ENCODE measurements around the gene GMPR. TPM values are rescaled to one million over a fixed set of nuclear protein-coding genes. Genes with fewer than 3 reads are reported as not detected.

Gene GMPR
- total and polyA plus RNA-seq, 8 donors, result 9.8 to 46.3 (median 26.9) TPM

- H3K4me3 ChIP-seq, result no peak overlapping the region
- no peak for TF ChIP-seq POLR2AphosphoS5 (IDR thresholded peaks at IDR 0.05)
- intact Hi-C loops (cut with DNase I; ENCODE audit: low total_unique reads), result no loop called here
- H3K27me3 ChIP-seq, result no peaks in the 10 kb centered on the region
- no peaks in the 10 kb centered on the region for H3K9me3 ChIP-seq
- 91 to 99% (median 98%) methylated on average over 8 to 22 of the region's 22 CpGs for WGBS, 5 donors
- H3K27ac ChIP-seq, result no peak overlapping the region
- DNase-seq, result no peak
- H3K4me1 ChIP-seq, result peaks cover 2 to 32% (median 16%) of the 10 kb centered on the region in 4 donors
- H3K36me3 ChIP-seq, result peaks cover 19 to 32% (median 28%) of the 10 kb centered on the region in 4 donors
These were observed 88.1 kb downstream of the GMPR start for GRCh38 chr6:16326531-16326930.

GRCh38 chr6:16326971-16327776 is 88.8 kb downstream of the GMPR start:
- Histone ChIP-seq H3K4me1 (peaks cover 7 to 32% (median 19%) of the 10 kb centered on the region in 4 donors), H3K4me3 (no peak overlapping the region), H3K27ac (no peak overlapping the region), H3K27me3 (no peaks in the 10 kb centered on the region), H3K36me3 (peaks cover 19 to 32% (median 26%) of the 10 kb centered on the region in 4 donors), H3K9me3 (no peaks in the 10 kb centered on the region)
- TF ChIP-seq POLR2A (IDR thresholded peaks at IDR 0.05) (no peak), EP300 (IDR thresholded peaks at IDR 0.05) (no peak), POLR2AphosphoS5 (IDR thresholded peaks at IDR 0.05) (no peak), CTCF (IDR thresholded peaks at IDR 0.05) (no peak)
- WGBS, 5 donors, result 94 to 97% (median 96%) methylated on average over 17 to 43 of the region's 43 CpGs
- no peak for DNase-seq
- intact Hi-C loops (cut with DNase I; ENCODE audit: low total_unique reads), result no loop called here

GRCh38 chr6:16327777-16328325 is 89.5 kb downstream of the GMPR start:
- Histone ChIP-seq H3K27ac (no peak overlapping the region), H3K4me1 (peaks cover 7 to 30% (median 21%) of the 10 kb centered on the region in 4 donors), H3K9me3 (no peaks in the 10 kb centered on the region), H3K4me3 (no peak overlapping the region), H3K36me3 (peaks cover 19 to 32% (median 25%) of the 10 kb centered on the region in 4 donors), H3K27me3 (no peaks in the 10 kb centered on the region)
- no peak for DNase-seq
- WGBS, 5 donors, result 92 to 97% (median 96%) methylated on average over 28 to 34 of the region's 34 CpGs
- intact Hi-C loops (cut with DNase I; ENCODE audit: low total_unique reads), result no loop called here
- TF ChIP-seq CTCF (IDR thresholded peaks at IDR 0.05) (no peak), POLR2AphosphoS5 (IDR thresholded peaks at IDR 0.05) (no peak), EP300 (IDR thresholded peaks at IDR 0.05) (no peak), POLR2A (IDR thresholded peaks at IDR 0.05) (no peak)

GRCh38 chr6:16329233-16329632 is 90.8 kb downstream of the GMPR start:
- Histone ChIP-seq H3K4me1 (peaks cover 7 to 30% (median 20%) of the 10 kb centered on the region in 4 donors), H3K27me3 (no peaks in the 10 kb centered on the region), H3K27ac (no peak overlapping the region), H3K4me3 (no peak overlapping the region), H3K9me3 (no peaks in the 10 kb centered on the region), H3K36me3 (peaks cover 19 to 32% (median 25%) of the 10 kb centered on the region in 4 donors)
- TF ChIP-seq POLR2AphosphoS5 (IDR thresholded peaks at IDR 0.05) (no peak), CTCF (IDR thresholded peaks at IDR 0.05) (no peak), EP300 (IDR thresholded peaks at IDR 0.05) (no peak), POLR2A (IDR thresholded peaks at IDR 0.05) (no peak)
- no peak for DNase-seq
- intact Hi-C loops (cut with DNase I; ENCODE audit: low total_unique reads), result no loop called here
- 78 to 84% (median 80%) methylated on average over 6 of the region's 6 CpGs for WGBS, 5 donors
